ENCODE data around the gene ZDHHC21. TPM values are rescaled to one million over a fixed set of nuclear protein-coding genes. Genes with fewer than 3 reads are reported as not detected.
A peak's percentile ranks its signal among the peaks of the same experiment; 100 is the strongest.

The ZDHHC21 gene
- total and polyA plus RNA-seq, 2 experiments from 2014 or later, result 4.0 to 13.5 TPM

- no peak for ATAC-seq
- no peaks in the 10 kb centered on the region for H3K9me3 Mint-ChIP-seq
- H3F3A ChIP-seq (replicated peaks; ENCODE audit: low read depth), result no peaks in the 10 kb centered on the region
- H3K4me1 ChIP-seq (ENCODE audit: insufficient read depth), result peaks cover 21% of the 10 kb centered on the region
- H3K4me2 ChIP-seq, result no peak overlapping the region
- TF ChIP-seq ZNF331 (CRISPR knock-in tag; IDR thresholded peaks at IDR 0.05; ENCODE audit: low read depth), result no peak
- H3K27me3 Mint-ChIP-seq (ENCODE audit: insufficient read depth, low read depth, poor library complexity), result peaks cover 3% of the 10 kb centered on the region
- H3K27ac Mint-ChIP-seq, result no peak overlapping the region
- H2AFZ ChIP-seq, result no peak overlapping the region
- H3K27ac ChIP-seq (ENCODE audit: low read depth), result no peak overlapping the region
- 0 out of 2 replicates have a peak, but pooled peaks cover 10% of the 10 kb centered on the region for H3K9me2 ChIP-seq (ENCODE audit: insufficient read depth)
- H3K4me3 ChIP-seq, result no peak overlapping the region
- DNase-seq (ENCODE audit: low spot score), result no peak
- H3K36me3 ChIP-seq (ENCODE audit: insufficient read depth), result no peaks in the 10 kb centered on the region
- no peaks in the 10 kb centered on the region for H3K36me3 Mint-ChIP-seq (ENCODE audit: low read depth)
- H3K4me1 Mint-ChIP-seq, result peaks cover 22% of the 10 kb centered on the region
- no peaks in the 10 kb centered on the region for H3K79me2 ChIP-seq (replicated peaks; ENCODE audit: insufficient read depth)
- no peaks in the 10 kb centered on the region for H3K27me3 ChIP-seq (ENCODE audit: insufficient read depth)
- no peaks in the 10 kb centered on the region for H4K20me1 ChIP-seq (replicated peaks; ENCODE audit: insufficient read depth)
- H3K4me3 Mint-ChIP-seq, result no peak overlapping the region
Measured at GRCh38 chr9:14563902-14564624, 129.2 kb downstream of the ZDHHC21 start.

GRCh38 chr9:14561929-14562405, 131.3 kb downstream of the ZDHHC21 start:
- no peak overlapping the region for H3K4me3 ChIP-seq
- peak overlapping the region; percentile 96 for H2AFZ ChIP-seq
- H3K4me3 Mint-ChIP-seq, result no peak overlapping the region; the same call in 2 of the 3 replicates
- peaks cover 18% of the 10 kb centered on the region for H3K4me1 Mint-ChIP-seq
- peaks cover 11% of the 10 kb centered on the region for H3K4me1 ChIP-seq (ENCODE audit: insufficient read depth)
- H3K9me3 Mint-ChIP-seq, result no peaks in the 10 kb centered on the region; the same call in 2 of the 3 replicates
- H3K27me3 ChIP-seq (ENCODE audit: insufficient read depth), result no peaks in the 10 kb centered on the region
- peaks cover 3% of the 10 kb centered on the region for H3K27me3 Mint-ChIP-seq (ENCODE audit: insufficient read depth, low read depth, poor library complexity)
- H3K36me3 Mint-ChIP-seq (ENCODE audit: low read depth), result no peaks in the 10 kb centered on the region
- no peaks in the 10 kb centered on the region for H3F3A ChIP-seq (replicated peaks; ENCODE audit: low read depth)
- peaks cover 12% of the 10 kb centered on the region; the same call in 1 of the 2 replicates for H3K9me2 ChIP-seq (ENCODE audit: insufficient read depth)
- H3K4me2 ChIP-seq, result peak overlapping the region; percentile 59
- TF ChIP-seq EZH2phosphoT487 (IDR thresholded peaks at IDR 0.05; ENCODE audit: unreplicated experiment), result no peak
- DNase-seq (ENCODE audit: low spot score), result peak; percentile 53
- ATAC-seq, result peak; percentile 94
- H3K27ac ChIP-seq (ENCODE audit: low read depth), result no peak overlapping the region
- H3K79me2 ChIP-seq (replicated peaks; ENCODE audit: insufficient read depth), result no peaks in the 10 kb centered on the region
- peak overlapping the region; percentile 41; the same call in 1 of the 2 replicates for H3K27ac Mint-ChIP-seq
- no peaks in the 10 kb centered on the region for H3K36me3 ChIP-seq (ENCODE audit: insufficient read depth)
- no peaks in the 10 kb centered on the region for H4K20me1 ChIP-seq (replicated peaks; ENCODE audit: insufficient read depth)

Other genes starting within 250 kb of the ZDHHC21 start
- gene CER1, start 29.3 kb upstream of the ZDHHC21 start, total RNA-seq (2014; rRNA removed; shearing (Covaris generic)), result 2.4 and 4.4 TPM in 2 replicates
- 0.73 and 0.90 TPM in 2 replicates for gene CER1, start 29.3 kb upstream of the ZDHHC21 start, polyA plus RNA-seq (2016; fragmentation: Nextera tagmentation; extraction: Ambion mirVana)
- gene FREM1, start 217.0 kb upstream of the ZDHHC21 start, total RNA-seq (2014; rRNA removed; shearing (Covaris generic)), result 3.1 and 4.8 TPM in 2 replicates
- 0.78 and 0.94 TPM in 2 replicates for gene FREM1, start 217.0 kb upstream of the ZDHHC21 start, polyA plus RNA-seq (2016; fragmentation: Nextera tagmentation; extraction: Ambion mirVana)